Smooth muscle cell of the brain vasculature (primary cell): ENCODE data around the gene MOV10.
"Not testable (repeated sequence)": the region's sequence is repeated elsewhere in the genome, so short reads cannot be mapped to it uniquely, and the experiment has no call there.

ENCODE experiments used
- DNase-seq: peaks from one replicate; pipeline ENCODE4 v3.0.0-alpha.2; 2012; ENCODE audit warnings: low read depth, low spot score

Gene MOV10

DNA sequence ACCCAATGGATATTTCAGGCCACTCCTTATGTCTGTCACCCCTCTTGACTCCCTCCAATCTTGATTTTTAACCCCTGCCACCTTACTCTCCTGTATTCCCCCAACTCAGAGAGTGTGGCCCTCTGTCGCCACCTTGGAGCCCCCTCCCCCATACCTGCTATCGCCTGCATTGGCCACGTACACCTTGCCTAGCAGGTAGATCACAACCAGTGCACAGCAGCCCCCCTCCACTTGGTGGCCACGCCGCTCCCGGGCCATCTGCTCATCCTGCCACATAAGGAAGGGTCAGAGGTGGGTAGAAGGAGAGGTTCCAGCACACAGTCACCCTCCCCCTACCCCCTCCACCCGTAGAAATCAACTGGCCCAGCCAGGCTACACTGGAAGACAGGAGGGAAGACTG, 37.7 kb downstream of the MOV10 start:
- DNase-seq: no peak

DNA sequence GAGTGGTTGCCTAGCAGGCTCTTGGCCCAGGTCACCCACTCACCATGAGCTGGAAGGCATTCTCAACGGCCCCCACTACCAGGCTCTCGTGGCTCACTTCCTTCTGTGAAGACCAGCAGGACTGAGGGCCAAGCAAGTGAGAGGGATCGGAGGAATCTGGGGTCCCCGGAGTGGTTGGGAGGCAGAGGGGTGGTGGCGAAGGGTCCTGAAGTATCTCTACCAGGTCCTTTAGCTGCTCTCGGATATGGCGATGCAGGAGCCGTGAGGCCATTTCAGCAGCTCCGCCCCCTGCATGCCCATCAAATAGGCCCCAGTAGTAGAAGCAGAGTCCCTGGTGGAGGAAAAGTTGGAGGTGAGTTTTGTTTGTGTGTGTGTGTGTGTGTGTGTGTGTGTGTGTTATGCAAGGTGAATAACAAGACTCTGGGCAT, 38.3 kb downstream of the MOV10 start:
- DNase-seq: no peak

DNA sequence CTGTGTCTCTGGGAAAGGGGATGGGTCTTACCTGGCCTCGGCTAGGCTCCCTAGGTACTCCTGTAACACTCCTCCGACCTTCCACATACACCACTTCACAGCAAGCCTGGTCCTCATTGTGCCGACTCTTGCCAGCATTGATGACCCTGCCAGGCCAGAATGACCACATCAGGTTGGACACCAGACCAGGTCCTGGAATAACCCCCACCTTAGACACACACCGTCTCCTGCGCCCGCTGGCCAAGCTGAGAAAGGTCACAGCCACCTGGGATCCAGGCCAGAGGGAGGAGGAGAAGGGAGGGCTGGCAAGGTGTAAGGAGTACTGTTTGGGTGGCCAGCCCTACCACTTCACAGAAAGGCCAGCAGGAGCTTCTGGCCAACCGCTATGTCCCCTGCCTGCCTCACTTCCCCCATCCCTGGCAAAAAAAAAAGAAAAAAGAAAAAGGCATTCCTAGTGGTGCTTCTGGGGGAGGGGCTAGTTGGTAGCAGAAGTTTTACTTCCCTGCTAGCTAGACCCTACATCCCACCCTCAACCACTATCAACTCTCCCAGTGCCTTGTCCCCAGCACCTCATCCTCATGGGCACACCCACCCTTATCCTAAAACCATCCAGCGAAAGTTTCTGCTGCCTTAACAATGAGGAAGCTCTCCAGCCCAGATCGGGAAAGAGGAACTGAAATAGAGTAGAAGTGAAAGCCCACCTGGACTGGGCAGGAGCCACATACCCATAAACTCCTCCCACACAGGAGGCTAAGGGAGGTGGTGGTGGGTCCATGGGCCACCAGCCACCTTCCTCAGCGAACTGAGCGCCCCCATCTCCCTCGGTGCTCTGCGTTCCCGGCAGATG, 39.2 kb downstream of the MOV10 start:
- DNase-seq: no peak

DNA sequence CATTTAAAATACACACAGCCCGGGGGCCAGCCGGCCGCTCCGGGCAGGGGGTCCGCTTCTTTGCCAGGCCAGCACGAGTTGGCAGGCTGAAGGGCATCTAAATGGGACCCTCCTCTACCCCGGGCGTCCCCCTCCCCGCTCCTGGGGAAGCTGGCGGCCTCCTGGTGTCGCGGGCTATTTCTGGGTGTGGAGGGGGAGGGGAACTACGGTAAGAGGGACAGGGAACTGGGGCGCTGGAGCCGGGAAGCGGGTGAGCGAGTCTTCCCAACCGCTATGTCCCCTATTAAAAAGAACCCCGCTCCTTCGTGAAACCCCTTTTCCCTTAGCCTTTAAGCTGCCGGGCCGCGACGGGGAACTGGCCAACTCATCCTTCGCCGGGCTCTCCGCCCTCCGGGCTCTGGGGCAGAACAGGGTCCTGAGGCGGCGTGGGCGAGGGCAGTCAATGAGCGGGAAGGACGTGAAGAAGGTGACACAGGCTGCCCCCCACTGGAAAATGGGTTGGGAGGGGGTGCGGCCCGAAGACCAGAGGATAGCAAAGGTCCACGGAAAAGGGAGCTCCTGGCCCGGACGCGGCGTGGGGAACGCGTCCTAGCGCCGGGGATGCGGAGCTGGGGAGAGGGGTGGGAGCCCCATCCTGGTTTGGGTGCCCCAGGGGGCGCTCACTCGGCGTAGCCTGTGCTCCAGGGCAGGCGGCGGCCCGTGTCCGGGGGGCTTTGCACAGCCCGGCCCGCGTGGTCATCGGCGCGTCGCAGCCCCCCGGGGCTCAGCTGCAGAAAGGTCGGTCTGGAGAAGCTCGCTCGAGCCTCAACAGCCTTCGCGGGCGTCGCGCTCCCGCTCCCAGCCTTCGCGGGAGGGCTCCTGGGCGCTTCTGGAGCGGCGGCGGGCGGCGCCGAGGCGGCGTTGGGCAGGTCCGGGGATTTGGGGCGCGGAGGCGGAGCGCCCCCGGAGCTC, 40.1 kb downstream of the MOV10 start:
- no peak for DNase-seq

DNA sequence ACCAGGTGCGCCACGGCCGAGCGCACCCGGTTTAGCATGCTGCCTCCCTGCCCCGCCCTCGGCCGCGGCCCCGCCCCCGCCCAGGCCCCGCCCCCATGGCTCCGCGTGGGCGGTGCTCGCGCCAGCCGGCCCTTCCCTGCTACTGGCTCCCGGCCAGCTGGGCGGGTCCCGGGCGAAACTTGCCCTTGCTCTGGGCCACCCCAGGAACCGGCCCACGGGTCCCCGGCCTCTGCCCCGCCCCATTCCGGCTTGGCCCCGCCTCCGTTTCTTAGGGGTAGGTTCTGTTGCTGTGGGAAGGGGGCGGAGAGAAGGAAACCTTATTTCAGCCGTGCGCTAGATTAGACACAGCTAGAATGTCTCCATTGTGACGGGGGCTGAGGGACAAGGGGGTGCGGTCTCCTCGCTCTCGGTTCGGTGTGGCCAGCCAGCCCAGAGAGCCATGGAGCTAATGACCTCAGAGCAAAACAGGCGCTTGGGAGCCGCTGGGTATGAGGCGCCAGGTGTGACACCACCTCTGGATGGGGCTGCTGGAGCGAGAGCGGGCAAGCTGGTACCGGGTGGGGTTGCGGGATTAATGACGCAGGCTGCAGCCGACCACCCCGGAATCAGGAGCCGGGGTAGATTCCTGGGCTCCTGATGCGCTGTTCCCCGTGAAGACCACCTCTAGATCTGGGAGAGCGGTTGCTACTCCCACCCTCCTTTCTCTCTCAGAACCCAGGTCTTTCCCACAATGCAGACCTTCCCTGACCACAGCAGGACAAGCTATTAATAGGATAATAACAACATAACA, 41.0 kb downstream of the MOV10 start, which contains the start of gene PPM1J:
Gene PPM1J, minus strand, starts transcription at position 69 of the 790 bp plus-strand sequence. Its CDS starts 31 bp downstream, at position 38.
- DNase-seq: peak; percentile 73

DNA sequence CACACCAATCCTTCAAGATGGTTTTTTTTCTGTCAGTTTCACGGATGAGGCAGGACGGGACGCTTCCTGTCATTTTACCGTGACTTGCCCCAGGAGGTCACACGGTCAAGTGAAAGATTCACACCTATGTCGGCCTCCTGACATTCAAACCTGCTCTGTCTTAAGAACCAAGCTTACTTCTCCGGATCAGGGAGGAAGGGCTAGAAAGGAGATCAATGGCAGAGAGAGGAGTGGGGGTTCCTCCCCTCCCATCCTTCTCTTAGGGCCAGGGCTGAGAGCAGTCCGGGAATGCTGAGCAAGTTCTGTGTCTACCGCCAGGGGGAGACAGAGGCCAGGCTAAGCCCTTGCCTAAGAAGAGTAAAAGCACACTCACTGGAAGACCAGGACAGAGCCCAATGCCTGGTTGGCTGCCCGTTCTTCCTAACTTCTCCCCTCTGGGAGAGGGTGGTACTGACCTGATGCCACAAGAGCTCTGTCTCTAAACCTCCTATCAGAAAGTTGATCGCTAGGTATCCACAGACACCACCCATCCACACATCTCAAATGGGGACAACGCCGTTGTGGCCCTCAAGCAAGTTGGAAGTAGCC, 41.8 kb downstream of the MOV10 start:
- DNase-seq: peak; percentile 85

DNA sequence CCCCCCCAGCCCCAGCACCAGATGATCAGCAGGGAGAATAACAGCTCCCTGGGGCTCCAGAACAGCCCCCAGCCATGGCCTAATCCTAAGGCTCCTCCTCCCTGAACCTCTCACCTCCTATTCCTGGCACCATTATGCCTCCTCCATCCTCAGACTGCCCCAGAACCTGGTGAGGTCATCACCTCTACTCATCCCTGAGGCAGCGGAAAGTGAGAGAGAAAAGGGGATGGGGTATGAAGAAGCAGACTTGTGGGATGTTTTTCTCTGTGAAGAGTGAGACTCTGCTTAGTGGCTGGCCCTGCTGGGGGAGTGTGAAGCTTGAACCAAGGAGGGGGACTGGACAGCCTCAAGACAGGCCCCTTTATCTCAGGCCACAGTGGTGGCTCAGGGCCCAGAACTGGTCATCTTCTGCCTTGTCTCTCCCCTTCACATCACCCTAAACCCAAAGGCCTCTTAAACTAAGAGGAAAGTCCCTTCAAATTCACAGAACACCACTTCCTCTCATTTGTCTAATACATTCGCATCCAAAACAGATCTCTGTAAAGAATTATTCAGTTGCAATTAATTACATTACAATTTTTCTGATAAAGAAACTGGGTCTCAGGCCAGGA, 42.9 kb downstream of the MOV10 start:
- DNase-seq: no peak

DNA sequence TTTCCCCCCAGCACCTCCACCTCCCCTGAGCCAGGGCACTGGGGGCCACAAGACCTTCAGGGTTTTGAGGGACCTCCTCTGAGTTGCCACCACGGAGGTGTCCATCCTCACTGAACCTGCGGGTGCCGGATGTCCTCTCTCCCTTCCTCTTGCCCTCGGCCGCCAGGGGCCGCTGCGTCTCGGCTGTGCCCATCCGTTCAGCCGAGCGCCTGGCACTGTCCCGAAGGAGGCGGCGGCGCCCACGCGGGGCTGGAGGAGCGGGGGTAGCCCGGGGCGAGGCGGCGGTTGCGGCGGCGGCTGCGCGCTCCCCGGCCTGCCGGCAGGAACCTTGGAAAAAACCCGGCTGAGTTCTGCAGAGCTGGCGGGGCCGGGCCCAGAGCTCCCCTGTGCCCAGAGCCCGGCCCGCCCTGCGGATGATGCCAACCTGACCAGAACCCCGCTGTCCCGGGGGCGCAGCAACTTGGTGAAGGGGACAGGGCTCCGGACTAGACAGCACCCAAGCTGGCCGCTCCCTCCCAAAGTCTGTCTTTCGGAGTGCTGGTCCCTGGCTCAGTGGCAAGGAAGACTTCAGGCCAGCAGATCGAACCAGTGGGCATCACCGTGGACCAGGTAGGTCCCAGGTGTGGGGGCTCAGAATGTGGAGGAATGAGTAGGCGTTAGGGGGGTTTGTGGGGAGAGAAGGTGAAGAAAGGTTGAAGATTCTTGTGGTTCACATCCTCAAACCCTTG, 44.4 kb downstream of the MOV10 start:
- DNase-seq: no peak

DNA sequence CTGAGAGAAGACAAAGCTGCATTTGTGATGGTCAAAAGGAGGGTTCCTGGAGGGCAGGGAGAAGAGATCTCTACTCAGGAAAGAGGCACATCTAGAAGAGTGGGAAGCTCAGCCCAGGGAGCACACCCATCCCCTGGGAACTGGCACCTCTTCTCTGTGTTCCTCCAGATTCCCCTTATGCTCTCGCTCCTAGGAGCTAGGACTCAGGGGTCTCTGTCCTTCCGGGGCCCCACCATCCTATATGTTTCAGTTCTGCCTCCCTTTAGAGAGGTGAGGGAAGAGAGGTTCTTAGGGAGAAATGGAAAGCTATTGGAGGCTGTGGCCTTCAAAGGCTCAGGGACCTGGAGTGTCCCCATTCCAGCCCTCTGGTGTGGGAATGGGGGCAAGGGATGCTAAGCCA, 45.2 kb downstream of the MOV10 start:
- no peak for DNase-seq

DNA sequence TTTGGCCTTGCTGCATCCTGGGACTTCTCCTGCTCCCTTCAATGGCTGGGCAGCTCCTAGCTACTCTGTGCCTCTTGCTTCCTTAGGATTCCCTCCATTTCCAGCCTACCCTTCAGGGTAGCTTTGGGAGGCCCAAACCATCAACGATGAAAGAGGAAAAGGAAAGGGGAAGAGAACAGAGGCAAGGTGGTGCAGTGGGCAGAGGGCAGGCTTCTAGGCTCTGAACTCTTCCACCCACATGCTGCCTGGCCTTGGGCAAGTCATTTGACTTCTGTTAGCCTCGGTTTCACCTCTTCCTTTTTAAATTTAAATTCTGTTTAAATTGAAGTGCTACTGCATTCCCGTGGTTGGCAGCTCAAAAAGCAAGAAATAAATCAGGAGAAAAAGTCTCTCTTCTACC, 46.3 kb downstream of the MOV10 start:
- no peak for DNase-seq

DNA sequence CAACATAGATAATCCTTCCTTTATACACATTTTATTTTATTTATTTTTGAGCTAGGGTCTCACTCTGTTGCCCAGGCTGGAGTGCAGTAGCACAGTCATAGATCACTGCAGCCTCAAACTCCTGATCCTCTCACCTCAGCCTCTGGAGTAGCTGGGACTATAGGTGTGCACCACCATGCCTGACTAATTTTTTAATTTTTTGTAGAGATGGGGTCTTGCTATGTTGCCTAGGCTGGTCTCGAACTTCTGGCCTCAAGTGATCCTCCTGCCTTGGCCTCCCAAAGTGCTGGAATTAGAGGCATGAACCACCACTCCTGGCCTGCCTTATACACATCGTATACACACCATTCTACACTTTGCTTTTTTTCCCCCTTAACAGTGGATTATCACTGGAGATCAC, 46.8 kb downstream of the MOV10 start:
- DNase-seq: not testable (repeated sequence)

DNA sequence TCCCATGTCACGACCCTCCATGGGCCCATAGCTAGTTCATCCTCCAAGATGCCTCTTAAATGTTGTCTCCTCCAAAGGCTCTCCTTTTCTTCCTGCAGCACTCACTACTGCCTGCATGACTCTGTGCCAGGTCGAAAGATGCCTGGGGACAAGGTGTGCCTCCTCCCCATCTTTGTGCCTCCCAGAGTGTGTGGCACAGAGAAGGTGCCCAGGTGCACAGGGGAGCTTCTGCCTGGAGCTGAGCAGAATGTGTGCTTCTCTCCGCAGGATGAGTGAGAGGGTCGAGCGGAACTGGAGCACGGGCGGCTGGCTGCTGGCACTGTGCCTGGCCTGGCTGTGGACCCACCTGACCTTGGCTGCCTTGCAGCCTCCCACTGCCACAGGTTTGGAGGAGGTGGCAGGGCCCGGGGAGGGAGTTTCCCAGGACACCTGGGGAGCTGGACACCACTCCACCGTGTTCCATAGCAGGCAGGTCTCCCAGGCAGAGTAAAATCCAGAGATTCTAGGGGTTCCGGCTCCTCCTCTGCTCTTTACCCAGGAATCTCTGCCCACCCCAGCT, 47.6 kb downstream of the MOV10 start:
- DNase-seq: no peak

DNA sequence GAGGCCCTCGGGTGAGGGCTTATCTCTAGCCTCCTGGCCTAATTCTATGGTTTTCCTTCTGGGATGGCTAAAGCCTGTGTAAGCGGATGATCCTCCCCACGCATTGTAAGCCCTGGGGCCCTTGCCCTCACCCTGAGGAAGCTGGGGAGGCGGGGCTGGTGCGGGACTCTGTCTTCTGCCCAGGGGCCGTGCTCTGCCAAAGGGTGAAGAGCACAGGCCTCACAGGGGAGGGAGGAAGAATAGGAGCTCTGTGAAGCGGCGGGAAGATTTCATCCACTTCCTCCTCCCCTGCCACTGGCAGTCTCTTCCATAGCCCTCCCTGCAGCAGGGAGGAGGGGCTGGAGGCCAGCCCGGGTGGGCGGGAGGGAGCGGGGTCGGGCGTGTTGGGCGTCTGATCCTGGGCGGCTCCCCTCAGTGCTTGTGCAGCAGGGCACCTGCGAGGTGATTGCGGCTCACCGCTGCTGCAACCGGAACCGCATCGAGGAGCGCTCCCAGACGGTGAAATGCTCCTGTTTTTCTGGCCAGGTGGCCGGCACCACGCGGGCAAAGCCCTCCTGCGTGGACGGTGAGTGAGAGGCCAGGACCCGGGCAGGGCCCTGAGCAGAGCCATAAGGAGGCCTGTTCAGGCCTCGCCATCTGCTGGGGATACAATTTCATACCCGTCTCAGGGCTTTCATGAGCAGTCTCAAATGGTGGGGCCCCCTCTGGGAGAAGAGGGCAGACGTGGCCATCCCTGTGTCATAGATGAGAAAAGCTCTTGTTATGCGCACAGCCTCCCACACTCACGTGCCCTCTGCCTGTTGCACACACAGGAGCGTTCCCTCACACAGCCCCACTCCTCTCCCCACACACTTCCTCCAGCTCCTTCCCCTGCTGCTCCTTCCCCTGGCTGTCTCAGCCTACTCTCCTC, 48.4 kb downstream of the MOV10 start:
- DNase-seq: no peak

DNA sequence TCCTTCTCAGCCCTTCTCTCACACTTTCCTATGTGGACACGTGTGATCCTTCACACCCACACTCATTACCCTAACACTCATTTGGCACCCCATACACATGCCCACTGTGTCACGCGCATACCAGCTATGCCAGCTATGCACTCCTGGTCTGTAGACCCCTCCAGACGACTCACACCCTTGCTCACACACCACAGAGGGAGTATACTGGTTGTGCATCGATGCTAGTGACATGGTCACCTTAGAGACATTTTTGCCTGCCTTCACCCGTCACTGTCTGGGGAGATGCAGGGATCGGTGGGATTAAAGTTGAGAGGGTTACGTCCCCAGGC, 49.0 kb downstream of the MOV10 start:
- DNase-seq: no peak

DNA sequence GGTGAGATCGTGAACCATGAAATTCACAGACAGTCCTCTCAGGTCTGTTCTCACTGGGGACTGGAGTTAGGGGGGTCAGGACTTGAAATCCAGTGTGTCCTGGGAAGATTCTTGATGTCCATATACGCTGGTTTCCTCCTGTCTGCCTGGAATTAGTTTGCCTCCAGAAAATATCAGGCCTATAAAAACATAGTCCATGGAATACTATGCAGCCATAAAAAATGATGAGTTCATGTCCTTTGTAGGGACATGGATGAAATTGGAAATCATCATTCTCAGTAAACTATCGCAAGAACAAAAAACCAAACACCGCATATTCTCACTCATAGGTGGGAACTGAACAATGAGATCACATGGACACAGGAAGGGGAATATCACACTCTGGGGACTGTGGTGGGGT, 49.8 kb downstream of the MOV10 start:
- not testable (repeated sequence) for DNase-seq

DNA sequence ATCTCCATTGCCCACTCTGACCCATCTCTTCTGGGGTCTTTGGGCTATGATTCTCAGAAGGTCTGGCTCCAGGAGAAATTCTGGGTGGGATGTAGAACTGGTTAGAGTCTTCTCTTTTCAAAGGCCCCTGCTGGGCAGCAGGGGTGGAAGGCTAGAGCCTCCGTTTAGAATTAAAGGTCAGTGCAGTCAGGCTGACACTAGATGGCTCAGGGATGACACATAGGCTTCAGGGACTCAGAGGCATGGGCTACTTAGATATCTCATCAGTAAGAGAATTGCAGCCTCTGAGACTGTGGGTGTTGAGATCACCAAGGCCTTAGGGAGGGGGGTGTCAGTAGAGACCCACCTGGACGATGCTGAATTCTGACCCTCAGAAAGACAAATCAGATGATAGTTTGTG, 53.3 kb downstream of the MOV10 start:
- DNase-seq: no peak

DNA sequence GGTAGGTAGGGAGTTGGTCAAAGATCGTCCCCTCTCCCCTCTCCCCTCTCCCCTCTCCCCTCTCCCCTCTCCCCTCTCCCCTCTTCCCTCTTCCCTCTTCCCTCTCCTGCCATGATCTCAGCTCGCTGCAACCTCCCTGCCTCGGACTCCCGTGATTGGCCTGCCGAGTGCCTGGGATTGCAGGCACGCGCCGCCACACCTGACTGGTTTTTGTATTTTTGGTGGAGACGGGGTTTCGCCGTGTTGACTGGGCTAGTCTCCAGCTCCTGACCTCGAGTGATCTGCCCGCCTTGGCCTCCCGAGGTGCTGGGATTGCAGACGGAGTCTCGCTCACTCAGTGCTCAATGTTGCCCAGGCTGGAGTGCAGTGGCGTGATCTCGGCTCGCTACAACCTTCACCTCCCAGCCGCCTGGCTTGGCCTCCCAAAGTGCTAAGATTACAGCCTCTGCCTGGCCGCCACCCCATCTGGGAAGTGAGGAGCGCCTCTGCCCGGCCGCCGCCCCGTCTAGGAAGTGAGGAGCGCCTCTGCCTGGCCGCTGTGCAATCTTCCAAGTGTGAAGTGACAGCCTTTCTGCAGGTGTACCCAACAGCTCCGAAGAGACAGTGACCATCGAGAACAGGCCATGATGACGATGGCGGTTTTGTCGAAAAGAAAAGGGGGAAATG, 54.0 kb downstream of the MOV10 start:
- not testable (repeated sequence) for DNase-seq

DNA sequence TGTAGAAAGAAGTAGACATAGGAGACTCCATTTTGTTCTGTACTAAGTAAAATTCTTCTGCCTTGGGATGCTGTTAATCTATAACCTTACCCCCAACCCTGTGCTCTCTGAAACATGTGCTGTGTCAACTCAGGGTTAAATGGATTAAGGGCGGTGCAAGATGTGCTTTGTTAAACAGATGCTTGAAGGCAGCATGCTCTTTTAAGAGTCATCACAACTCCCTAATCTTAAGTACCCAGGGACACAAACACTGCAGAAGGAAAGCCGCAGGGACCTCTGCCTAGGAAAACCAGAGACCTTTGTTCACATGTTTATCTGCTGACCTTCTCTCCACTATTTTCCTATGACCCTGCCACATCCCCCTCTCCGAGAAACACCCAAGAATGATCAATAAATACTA, 54.6 kb downstream of the MOV10 start:
- DNase-seq: not testable (repeated sequence)
